ENCODE measurements around the gene HOXB9. TPM values are rescaled to one million over a fixed set of nuclear protein-coding genes. Genes with fewer than 3 reads are reported as not detected.

HOXB9 gene
- total and polyA plus RNA-seq, 8 donors, result 0.09 to 0.61 (median 0.15) TPM; not detected in 2

- TF ChIP-seq, protein P1, sequence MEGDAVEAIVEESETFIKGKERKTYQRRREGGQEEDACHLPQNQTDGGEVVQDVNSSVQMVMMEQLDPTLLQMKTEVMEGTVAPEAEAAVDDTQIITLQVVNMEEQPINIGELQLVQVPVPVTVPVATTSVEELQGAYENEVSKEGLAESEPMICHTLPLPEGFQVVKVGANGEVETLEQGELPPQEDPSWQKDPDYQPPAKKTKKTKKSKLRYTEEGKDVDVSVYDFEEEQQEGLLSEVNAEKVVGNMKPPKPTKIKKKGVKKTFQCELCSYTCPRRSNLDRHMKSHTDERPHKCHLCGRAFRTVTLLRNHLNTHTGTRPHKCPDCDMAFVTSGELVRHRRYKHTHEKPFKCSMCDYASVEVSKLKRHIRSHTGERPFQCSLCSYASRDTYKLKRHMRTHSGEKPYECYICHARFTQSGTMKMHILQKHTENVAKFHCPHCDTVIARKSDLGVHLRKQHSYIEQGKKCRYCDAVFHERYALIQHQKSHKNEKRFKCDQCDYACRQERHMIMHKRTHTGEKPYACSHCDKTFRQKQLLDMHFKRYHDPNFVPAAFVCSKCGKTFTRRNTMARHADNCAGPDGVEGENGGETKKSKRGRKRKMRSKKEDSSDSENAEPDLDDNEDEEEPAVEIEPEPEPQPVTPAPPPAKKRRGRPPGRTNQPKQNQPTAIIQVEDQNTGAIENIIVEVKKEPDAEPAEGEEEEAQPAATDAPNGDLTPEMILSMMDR (IDR thresholded peaks at IDR 0.05), result no peak
- DNase-seq (no peak), ATAC-seq (no peak)
- no peaks in the 10 kb centered on the region for H3K36me3 ChIP-seq
- H3K27me3 ChIP-seq, result peaks cover 99 to 100% of the 10 kb centered on the region in 2 donors
- peaks cover 2 to 10% of the 10 kb centered on the region in 2 donors for H3K4me1 ChIP-seq
- intact Hi-C loops (cut with DNase I), result no loop called here
- no peaks in the 10 kb centered on the region for H3K9me3 ChIP-seq
- no peak overlapping the region for H3K4me3 ChIP-seq
- H3K27ac ChIP-seq, result no peak overlapping the region
Observed at GRCh38 chr17:48630925-48631692, 5.0 kb upstream of the HOXB9 start.

DNA sequence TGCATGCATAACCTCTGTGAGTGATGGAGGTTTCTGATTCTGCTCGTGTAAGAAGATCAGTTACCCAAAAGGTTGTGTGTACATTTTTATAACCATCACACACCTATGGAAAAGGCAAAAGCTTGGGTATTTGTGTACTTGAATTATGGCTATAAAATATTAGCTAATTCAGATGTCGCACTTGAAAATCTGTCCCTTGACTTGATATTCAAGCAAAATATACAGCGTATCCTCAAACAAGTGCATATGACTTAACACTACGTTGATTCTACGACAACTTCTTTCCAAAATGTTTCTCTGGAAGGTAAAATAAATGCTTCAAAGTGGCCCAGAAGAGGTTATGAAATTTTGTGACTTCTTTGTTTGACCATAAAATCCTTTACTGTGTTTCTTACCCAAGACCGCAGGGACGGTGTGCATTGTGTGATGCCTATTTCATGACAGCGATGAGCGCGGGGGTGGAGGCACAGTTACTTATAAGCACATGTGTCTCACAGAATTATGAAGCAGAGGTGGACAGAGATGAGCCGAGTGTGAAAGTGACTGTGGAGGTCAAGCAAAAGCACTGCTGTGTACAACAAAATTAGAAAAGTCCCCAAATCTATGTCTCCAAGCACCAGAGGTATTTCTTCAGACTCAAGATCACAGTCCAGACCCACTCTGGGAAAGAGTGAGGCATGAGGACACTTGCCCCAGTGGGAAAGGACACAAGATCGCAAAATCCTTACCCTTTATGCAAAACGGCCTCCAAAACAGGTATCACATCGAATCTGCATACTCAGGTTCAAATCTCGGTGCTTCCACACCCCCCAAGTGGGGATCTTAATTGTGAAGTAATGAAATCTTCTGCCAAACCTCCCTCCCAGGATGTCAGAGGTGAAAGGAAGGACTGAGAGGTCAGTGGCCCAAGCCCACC is 4.1 kb upstream of the HOXB9 start:
- H3K4me1 ChIP-seq, result peaks cover 10 to 19% of the 10 kb centered on the region in 2 donors
- no peak overlapping the region for H3K4me3 ChIP-seq
- no peak overlapping the region for H3K27ac ChIP-seq
- TF ChIP-seq, protein P1 (IDR thresholded peaks at IDR 0.05), result no peak
- H3K27me3 ChIP-seq, result peaks cover 99 to 100% of the 10 kb centered on the region in 2 donors
- ATAC-seq (no peak), DNase-seq (no peak)
- intact Hi-C loops (cut with DNase I), result no loop called here
- no peaks in the 10 kb centered on the region for H3K9me3 ChIP-seq
- no peaks in the 10 kb centered on the region for H3K36me3 ChIP-seq

- TF ChIP-seq, protein P1 (IDR thresholded peaks at IDR 0.05), result no peak
- Histone ChIP-seq H3K27me3 (peaks cover 99 to 100% of the 10 kb centered on the region in 2 donors), H3K4me1 (peaks cover 14 to 27% of the 10 kb centered on the region in 2 donors), H3K9me3 (no peaks in the 10 kb centered on the region), H3K4me3 (no peak overlapping the region), H3K36me3 (no peaks in the 10 kb centered on the region), H3K27ac (no peak overlapping the region)
- ATAC-seq (no peak), DNase-seq (no peak)
- intact Hi-C loops (cut with DNase I), result no loop called here
Observed at GRCh38 chr17:48629411-48629759, 3.2 kb upstream of the HOXB9 start.

DNA sequence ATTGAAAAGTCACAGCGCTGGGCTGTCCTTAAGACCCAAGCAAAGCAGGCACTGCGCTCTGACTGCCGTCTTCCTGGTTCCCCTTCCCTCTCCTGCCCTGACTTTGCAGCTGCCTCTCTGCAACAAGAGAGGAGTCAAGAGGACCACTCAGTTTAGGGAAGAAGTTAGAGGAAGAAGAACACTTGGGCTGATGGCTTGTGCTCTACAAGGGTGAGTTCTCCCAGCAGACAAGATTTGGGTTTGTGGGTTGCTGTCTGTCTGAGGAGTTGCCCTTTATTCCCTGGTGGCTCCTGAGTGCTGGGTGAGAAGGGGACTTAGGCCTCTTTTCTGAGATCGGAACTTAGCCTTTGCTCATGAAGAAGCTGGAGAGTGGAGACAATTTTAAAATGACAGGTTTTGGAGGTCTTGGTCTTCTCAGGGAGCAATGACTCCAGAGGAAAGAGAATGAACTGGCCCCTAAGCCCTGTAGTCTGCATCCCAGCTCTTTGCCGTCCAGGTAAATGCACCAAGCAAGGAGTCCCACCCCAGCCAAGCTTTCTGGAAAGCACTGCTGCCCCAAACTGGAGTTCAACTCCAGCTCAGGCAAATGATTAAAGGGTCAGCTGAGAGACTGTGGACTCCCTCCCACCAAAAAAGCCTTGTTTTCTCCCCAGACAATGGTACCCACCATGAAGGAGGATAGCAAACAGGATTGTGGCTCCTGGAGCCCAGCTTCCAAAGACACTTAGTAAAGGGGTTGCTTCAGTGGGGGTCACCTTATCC is 2.7 kb upstream of the HOXB9 start:
- ATAC-seq (no peak), DNase-seq (no peak)
- intact Hi-C loops (cut with DNase I), result no loop called here
- Histone ChIP-seq H3K27ac (no peak overlapping the region), H3K4me3 (no peak overlapping the region), H3K9me3 (no peaks in the 10 kb centered on the region), H3K4me1 (peaks cover 14 to 27% of the 10 kb centered on the region in 2 donors), H3K36me3 (no peaks in the 10 kb centered on the region), H3K27me3 (peaks cover 99 to 100% of the 10 kb centered on the region in 2 donors)
- TF ChIP-seq, protein P1 (IDR thresholded peaks at IDR 0.05), result no peak
